ENCODE results near the gene CNEP1R1.

GRCh38 chr16:50040710-50041109, 15.7 kb downstream of the CNEP1R1 start:
- TF ChIP-seq, protein P1, sequence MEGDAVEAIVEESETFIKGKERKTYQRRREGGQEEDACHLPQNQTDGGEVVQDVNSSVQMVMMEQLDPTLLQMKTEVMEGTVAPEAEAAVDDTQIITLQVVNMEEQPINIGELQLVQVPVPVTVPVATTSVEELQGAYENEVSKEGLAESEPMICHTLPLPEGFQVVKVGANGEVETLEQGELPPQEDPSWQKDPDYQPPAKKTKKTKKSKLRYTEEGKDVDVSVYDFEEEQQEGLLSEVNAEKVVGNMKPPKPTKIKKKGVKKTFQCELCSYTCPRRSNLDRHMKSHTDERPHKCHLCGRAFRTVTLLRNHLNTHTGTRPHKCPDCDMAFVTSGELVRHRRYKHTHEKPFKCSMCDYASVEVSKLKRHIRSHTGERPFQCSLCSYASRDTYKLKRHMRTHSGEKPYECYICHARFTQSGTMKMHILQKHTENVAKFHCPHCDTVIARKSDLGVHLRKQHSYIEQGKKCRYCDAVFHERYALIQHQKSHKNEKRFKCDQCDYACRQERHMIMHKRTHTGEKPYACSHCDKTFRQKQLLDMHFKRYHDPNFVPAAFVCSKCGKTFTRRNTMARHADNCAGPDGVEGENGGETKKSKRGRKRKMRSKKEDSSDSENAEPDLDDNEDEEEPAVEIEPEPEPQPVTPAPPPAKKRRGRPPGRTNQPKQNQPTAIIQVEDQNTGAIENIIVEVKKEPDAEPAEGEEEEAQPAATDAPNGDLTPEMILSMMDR (IDR thresholded peaks at IDR 0.05) = no peak
- no peak for TF ChIP-seq POLR2A (IDR thresholded peaks at IDR 0.05)
